WI38 (cell line): ENCODE results near the gene UVSSA.

Experiments
- H3K4me3 ChIP-seq: 2 replicates; pipeline ENCODE4 v1.5.1; 2011; ENCODE audit warnings: low read depth, mild to moderate bottlenecking, control low read depth, low read length
- TF ChIP-seq, protein P1 (sequence below): IDR thresholded peaks from 2 replicates; pipeline ENCODE4 v1.5.1; 2012; ENCODE audit warnings: low read depth, mild to moderate bottlenecking, control low read depth, low read length

The UVSSA gene

DNA sequence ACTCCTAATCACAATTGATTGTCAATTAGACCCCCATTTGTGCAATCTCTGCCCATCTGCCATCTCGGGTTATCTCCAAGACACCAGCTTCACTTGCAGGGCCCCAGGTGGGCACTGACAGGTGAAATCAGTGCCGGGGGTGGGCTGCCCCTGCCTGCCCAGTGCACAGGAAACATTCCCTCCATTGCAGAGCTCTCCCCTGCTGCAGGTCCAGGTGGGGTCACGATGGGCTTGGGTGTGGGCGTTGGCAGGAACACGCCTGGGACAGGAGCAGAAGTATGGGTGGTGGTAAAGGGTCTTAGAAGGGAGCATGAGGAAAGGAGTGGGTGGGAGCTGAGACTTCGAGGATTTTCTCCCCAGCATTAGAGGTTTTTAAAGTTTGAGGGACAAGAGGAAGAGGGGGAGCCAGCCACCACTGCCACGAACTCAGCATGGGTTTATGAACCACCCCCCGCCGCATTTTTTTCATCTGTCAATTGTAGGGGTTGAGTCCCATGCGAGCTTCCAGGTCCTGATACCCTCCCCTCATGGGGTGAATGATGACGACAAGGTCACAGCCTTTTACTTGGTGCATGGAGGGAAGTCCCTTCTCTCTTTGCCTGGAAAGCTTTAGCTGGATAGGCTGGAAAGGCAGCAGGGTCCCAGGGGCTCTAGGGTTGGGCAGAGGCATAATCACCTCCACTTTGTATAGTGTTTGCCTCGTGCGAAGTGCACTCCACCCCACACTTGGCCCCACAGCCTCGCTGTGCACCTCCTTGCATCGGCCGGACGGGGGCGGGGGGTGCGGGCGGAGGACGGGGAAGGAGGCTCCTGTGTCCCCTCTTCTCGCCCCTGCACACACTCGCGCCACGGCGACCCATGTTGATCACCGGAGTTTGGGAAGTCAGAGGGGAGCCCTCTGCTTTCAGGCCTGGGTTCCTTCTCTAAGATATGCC lies 62.8 kb downstream of the UVSSA start:
- no peak overlapping the region for H3K4me3 ChIP-seq
- TF ChIP-seq, protein P1, sequence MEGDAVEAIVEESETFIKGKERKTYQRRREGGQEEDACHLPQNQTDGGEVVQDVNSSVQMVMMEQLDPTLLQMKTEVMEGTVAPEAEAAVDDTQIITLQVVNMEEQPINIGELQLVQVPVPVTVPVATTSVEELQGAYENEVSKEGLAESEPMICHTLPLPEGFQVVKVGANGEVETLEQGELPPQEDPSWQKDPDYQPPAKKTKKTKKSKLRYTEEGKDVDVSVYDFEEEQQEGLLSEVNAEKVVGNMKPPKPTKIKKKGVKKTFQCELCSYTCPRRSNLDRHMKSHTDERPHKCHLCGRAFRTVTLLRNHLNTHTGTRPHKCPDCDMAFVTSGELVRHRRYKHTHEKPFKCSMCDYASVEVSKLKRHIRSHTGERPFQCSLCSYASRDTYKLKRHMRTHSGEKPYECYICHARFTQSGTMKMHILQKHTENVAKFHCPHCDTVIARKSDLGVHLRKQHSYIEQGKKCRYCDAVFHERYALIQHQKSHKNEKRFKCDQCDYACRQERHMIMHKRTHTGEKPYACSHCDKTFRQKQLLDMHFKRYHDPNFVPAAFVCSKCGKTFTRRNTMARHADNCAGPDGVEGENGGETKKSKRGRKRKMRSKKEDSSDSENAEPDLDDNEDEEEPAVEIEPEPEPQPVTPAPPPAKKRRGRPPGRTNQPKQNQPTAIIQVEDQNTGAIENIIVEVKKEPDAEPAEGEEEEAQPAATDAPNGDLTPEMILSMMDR: no peak

DNA sequence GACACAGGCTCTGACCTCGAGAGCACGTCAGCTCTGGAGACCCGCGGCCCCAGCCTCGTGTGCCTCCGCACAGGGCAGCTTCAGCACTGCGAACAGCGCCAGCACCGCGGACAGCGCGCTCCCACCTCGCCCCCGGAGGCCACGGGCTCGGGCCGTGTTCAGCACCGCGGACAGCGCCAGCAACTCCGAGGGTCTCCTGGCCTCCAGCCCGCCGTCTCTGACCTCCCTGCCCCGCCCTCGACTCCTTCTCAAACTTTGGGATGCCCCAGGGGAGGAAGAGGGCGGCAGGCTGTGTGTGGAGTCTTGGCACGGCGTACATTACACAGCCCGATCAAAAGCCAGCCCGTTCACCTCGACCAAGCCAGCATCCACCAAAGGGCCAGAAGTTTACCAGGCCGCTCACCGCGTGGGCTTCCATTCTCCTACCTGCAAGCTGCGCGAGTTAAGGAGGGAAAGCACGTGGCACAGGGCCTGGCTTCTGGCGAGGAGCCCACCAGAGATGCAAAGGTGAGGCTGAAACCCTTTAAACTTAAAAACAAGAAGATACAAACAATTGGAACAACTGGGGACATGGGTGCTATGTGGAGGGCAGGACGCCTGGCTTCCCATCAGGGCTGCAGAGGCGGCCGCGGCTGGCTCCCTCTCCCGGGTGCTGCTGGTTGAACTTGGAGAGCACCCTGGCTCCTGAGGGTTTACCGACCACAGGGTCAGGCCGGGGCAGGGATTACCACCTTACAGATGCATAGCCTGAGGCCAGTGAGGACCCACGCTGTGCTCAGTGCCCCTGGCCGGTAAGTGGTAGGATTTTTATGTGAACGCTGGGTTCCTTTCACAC lies 63.7 kb downstream of the UVSSA start:
- TF ChIP-seq, protein P1: no peak
- no peak overlapping the region for H3K4me3 ChIP-seq

DNA sequence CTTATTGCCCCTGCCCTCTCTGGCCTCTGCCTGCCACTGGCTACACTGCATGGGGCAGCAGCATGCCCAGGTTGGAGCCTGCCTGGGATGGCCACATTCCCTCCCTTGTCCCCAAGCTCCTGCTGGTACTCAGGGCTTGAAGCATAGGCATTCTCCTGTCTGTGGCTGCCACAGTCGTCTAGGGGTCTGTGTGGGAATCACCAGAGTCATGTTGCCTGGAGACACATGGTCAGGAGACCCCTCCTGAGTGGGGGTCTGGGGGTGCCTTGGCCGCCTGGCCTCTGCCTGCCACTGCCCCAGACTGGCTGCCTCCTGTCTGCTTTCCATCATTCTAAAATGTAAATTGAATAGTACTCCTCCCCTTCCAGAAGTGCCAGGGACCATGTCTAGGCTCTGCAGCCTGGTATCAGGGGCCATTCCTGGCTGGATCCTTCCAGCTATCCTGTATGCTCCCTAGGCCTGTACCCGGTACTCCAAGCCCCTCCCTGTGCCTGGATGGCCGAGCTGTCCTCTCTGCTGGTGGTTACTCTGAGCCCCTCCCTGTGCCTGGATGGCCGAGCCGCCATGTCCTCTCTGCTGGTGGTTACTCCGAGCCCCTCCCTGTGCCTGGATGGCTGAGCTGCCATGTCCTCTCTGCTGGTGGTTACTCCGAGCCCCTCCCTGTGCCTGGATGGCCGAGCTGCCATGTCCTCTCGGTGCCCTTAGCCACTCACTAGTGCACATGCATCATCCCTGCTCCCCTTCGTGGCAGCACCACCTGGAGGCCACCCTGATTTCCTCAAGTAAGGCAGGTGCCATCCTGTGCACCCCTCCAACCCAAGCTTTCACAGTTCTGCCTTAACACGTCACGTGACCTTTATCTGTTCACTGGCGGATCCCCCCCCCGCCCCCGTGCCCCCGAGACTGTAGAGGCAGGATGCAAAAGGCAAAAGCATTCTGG lies 64.7 kb downstream of the UVSSA start:
- TF ChIP-seq, protein P1: no peak
- no peak overlapping the region for H3K4me3 ChIP-seq

DNA sequence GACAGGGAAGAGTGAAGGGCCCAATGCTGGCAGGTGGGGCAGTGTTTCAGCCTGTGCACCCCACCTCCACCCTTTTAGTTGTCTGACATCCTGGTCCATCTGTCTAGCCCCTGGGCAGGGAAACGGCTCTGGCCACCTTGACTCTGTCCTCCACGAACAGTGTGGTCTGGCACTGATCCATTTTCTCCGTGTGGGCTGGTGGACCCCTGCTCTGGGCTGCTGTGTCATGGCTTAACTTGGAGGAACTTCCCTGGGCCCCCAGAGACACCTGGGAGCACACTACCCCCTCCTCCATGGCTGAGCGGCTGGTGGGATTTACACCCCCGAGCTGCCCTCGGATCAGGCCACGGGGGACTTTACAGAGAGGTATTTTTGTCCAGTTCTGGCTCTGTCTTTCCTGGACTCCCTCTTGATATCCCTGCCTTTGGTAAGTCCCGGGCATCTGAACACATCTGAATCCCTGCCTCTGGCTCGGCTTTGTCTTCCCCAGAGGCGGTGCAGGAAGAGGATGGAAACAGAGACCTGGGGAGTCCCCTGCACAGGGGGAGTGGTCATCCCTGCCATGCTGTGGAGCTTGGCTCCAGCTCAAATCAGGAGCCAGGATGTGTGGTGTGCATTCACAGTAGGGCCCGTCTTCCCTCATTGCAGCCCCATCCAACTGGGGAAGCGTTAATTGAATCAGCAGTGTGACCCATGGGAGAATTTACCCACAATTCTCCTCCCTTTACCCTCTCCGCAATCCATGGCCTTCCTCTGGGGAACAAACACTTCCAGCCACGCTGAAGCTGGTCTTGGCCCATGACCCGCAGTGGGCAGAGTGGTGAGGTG lies 65.6 kb downstream of the UVSSA start:
- H3K4me3 ChIP-seq: no peak overlapping the region
- TF ChIP-seq, protein P1: no peak

DNA sequence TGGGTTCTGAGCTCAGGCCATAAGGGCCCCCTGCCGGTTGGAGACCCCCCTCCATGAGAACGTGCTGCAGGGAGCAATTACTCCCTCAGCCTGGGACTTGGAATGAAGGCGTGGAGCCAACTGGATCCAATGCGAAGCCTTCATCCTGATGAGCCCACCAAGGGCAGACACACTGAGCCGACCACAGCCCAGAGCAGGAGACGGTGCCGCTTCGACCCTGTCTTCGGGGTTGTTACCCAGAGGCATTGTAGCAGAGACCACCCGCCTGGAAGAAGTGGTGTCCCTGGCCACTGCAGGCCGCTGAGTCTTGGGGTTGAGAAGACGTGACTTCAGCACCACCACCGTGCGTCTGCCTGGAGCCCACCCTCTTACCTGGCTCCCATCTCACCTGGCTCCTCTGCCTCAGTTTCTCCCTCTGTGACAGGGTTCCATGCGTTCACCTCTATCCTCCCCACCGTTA lies 66.2 kb downstream of the UVSSA start:
- TF ChIP-seq, protein P1: no peak
- no peak overlapping the region for H3K4me3 ChIP-seq

DNA sequence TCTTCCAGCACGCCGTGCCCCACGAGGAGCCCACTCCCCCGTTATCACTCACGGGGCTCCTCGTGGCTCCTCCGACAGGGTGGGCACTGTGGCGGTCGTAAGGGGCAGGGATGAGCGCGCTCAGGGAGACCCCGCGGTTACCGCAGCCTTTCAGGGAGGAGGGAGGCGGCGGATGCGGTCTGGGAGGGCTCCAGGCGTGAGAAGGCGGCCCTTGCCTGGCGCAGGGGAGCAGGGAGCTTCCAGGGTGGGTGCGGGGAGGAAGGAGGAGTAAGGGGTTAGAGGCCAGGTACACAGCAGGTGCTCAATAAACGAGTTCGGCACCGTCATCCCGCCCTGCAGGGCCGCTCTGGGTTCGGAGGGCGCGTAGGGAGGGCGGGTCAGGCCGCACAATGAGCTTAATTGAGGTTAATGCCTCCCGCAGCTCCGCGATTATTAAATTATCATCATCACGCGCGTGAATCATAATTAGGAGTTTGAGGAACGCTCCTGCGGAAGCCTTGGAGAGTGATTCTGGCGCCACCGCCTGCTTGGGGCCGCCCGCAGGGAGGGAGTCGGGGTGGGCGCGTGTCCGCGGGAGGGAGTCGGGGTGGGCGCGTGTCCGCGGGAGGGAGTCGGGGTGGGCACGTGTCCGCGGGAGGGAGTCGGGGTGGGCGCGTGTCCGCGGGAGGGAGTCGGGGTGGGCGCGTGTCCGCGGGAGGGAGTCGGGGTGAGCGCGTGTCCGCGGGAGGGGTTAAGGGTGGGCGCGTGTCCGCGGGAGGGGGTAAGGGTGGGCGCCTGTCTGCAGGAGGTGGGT lies 66.9 kb downstream of the UVSSA start:
- H3K4me3 ChIP-seq: no peak overlapping the region
- TF ChIP-seq, protein P1: no peak
